Activated CD4-positive, alpha-beta T cell treated with anti-CD3 and anti-CD28 coated beads, Interleukin-2, amount 10 ng/mL, durations not matched to agents 24 days and 14 days (primary cell): ENCODE measurements around the gene EFCAB9. TPM values are rescaled to one million over a fixed set of nuclear protein-coding genes. Genes with fewer than 3 reads are reported as not detected.
A peak's percentile ranks its signal among the peaks of the same experiment; 100 is the strongest.

ENCODE experiments used
- DNase-seq: peaks from one replicate; pipeline ENCODE4 v3.0.0; 2022
- H3K27ac Mint-ChIP-seq: one replicate; pipeline ENCODE4 v1.8.0; 2022; ENCODE audit warnings: mild to moderate bottlenecking, mixed read lengths
- H3K27me3 Mint-ChIP-seq: one replicate; pipeline ENCODE4 v1.8.0; 2022; ENCODE audit warnings: mixed read lengths
- H3K36me3 Mint-ChIP-seq: one replicate; pipeline ENCODE4 v1.8.0; 2022; ENCODE audit warnings: low read depth, mild to moderate bottlenecking, mixed read lengths
- H3K4me1 Mint-ChIP-seq: one replicate; pipeline ENCODE4 v1.8.0; 2021; ENCODE audit warnings: mixed read lengths
- H3K4me3 Mint-ChIP-seq: one replicate; pipeline ENCODE4 v1.8.0; 2022; ENCODE audit warnings: mild to moderate bottlenecking, moderate library complexity, mixed read lengths
- H3K9me3 Mint-ChIP-seq: one replicate; pipeline ENCODE4 v1.8.0; 2021; ENCODE audit warnings: mixed read lengths
- intact Hi-C: fragments of 100-400 bp; cut with micrococcal nuclease; formaldehyde crosslinking; loops from one replicate; pipeline ENCODE4 v1.15.1; 2023
- total RNA-seq: library from RNA; stranded (reverse); gene quantifications from 2 replicates; pipeline ENCODE4 v1.2.3, GENCODE V29; 2022

The EFCAB9 gene
- total RNA-seq, 1 donor from 2014 or later = not detected

DNA sequence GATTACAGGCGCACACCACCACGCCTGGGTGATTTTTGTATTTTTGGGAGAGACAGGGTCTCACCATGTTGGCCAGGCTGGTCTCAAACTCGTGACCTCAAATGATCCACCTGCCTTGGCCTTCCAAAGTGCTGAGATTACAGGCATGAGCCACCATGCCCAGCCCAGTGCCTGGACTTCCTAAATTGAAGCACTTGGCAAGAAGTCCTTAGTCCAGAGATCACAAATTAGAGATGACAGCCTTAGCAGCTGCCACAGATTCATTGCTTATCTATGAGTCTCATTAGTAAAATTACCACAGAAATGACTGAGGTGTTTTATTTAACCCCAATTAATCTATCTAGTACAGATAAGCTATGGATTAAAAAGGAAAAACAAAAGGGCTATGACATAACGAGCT lies 19.2 kb downstream of the EFCAB9 start:
- Mint-ChIP-seq H3K9me3 (peaks cover 6% of the 10 kb centered on the region), H3K27me3 (no peaks in the 10 kb centered on the region)
- intact Hi-C loops = no loop called here

DNA sequence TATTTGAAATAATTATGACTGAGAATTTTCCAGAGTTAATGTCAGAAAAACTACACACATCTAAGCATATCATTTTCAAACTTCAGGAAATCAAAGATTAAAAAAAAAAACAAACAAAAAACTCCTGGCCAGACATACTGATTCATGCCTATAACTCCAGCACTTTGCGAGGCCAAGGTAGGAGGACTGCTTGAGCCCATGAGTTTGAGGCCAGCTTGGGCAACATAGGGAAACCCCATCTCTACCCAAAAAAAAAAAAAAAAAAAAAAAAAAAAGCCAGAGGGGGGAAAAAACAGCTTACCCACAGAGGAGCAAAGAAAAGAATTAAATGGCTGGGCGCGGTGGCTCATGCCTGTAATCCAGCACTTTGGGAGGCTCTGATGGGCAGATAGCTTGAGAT lies 22.4 kb downstream of the EFCAB9 start:
- no peak overlapping the region for H3K27ac Mint-ChIP-seq
- H3K36me3 Mint-ChIP-seq = peaks cover 45% of the 10 kb centered on the region
- no peak overlapping the region for H3K4me3 Mint-ChIP-seq
- intact Hi-C loops = no loop called here
- H3K27me3 Mint-ChIP-seq = no peaks in the 10 kb centered on the region
- H3K4me1 Mint-ChIP-seq = peaks cover 7% of the 10 kb centered on the region
- peaks cover 14% of the 10 kb centered on the region for H3K9me3 Mint-ChIP-seq
- no peak for DNase-seq

More for the DNA sequence above, 19.2 kb downstream of the EFCAB9 start:
- DNase-seq = no peak
- H3K27ac Mint-ChIP-seq = no peak overlapping the region
- H3K4me3 Mint-ChIP-seq = no peak overlapping the region
- H3K4me1 Mint-ChIP-seq = peaks cover 7% of the 10 kb centered on the region
- peaks cover 28% of the 10 kb centered on the region for H3K36me3 Mint-ChIP-seq

DNA sequence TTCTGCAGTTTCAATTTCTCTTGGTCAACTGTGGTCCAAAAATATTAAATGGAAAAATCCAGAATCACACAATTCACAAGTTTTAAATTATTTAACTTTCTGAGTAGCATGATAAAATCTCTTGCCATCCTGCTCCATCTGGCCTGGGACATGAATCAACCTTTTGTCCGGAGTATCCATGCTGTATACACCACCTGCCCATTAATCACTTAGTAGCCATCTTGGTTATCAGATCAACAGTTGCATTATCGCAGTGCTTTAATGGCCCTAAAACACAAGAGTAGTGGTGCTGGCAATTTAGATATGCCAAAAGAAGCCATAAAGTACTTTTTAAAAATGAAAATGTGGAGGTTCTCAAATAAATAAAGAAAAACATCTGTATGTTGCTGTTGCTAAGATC lies 25.3 kb downstream of the EFCAB9 start:
- Mint-ChIP-seq H3K4me3 (no peak overlapping the region), H3K27me3 (peaks cover 3% of the 10 kb centered on the region), H3K4me1 (peaks cover 18% of the 10 kb centered on the region), H3K36me3 (peaks cover 51% of the 10 kb centered on the region), H3K27ac (no peak overlapping the region), H3K9me3 (peaks cover 18% of the 10 kb centered on the region)
- DNase-seq = no peak
- intact Hi-C loops = no loop called here

DNA sequence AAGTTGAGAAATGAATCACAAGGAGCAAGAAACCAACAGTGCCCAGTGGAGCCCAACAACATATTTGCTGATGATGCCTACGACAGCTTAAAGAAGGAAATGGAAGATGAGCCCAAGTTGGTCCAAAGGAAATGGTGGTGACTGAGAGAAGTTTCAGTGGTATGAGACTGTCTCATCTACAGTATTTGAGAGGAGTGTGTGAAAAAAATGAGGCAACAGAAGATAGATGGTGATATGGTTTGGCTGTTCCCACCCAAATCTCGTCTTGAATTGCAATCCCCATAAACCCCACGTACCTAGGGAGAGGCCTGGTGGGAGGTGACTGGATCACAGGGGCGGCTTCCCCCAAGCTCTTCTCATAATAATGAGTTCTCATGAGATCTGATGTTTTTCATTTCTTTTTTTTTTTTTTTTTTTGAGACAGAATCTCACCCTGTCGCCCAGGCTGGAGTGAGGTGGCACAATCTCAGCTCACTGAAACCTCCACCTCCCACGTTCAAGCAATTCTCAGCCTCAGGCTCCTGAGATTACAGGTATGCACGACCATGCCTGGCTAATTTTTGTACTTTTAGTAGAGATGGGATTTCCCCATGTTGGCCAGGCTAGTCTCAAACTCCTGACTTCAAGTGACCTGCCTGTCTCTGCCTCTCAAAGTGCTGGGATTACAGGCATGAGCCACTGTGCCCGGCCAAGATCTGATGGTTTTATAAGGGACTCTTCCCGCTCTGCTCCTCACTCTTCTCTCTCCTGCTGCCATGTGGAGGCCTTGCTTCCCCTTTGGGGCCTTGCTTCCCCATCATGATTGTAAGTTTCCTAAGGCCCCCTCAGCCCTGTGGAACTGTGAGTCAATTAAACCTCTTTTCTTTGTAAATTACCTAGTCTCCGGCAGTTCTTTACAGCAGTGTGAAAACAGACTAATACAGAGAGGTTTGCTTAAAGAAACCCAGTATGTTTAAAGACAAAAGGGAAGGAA lies 30.2 kb downstream of the EFCAB9 start:
- H3K27me3 Mint-ChIP-seq = peaks cover 7% of the 10 kb centered on the region
- DNase-seq = peak; percentile 69
- intact Hi-C loops = loop anchor here (1.0 to 5.0 kb wide), 6 partner anchors 36 to 317 kb away; partner anchors contain the start of genes STK10 and UBTD2
- peaks cover 22% of the 10 kb centered on the region for H3K4me1 Mint-ChIP-seq
- H3K27ac Mint-ChIP-seq = peak overlapping the region; percentile 73
- H3K36me3 Mint-ChIP-seq = peaks cover 39% of the 10 kb centered on the region
- peaks cover 12% of the 10 kb centered on the region for H3K9me3 Mint-ChIP-seq
- H3K4me3 Mint-ChIP-seq = peak overlapping the region; percentile 17

DNA sequence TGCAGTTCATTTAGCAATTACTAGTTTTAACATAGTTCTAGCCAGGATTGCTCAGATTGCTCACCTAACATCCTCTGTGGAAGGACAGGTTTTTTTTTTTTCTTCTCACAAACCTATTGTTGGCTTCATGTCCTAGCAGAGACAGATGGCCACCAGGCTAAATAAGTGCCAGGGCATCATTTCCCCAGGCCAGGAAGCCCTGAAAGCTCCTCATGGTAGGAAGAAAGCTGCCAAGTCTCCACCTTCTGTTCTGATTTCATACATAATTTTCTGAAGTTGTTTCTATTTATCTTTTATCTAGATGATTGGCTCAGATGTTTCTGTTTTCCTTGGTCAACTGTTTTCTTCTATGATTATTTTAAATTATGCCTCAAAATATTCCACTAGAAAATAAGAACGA lies 31.0 kb downstream of the EFCAB9 start:
- H3K27me3 Mint-ChIP-seq = peaks cover 7% of the 10 kb centered on the region
- H3K27ac Mint-ChIP-seq = no peak overlapping the region
- intact Hi-C loops = loop anchor here (1.0 to 5.0 kb wide), 6 partner anchors 37 to 318 kb away; partner anchors contain the start of genes STK10 and UBTD2
- H3K36me3 Mint-ChIP-seq = peaks cover 35% of the 10 kb centered on the region
- no peak for DNase-seq
- H3K4me1 Mint-ChIP-seq = peaks cover 25% of the 10 kb centered on the region
- peaks cover 10% of the 10 kb centered on the region for H3K9me3 Mint-ChIP-seq
- H3K4me3 Mint-ChIP-seq = no peak overlapping the region

DNA sequence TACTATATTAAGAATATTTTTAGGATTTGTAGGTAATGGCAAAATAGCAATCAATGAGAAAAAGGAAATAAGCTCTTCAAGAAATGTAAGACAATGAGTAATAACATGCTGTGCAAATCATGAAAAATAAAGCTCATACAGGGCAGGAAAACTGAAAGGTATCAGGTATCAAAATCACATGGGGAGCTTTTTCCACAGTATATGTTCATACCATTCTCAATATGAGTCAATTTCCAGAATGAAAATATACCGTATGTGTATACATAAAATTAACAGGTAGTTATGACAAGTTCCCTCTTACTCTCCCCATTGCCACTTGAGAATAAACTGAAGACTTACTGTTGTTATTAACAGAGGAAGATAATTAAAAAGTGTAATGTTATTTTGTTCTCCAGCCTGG lies 35.9 kb downstream of the EFCAB9 start:
- DNase-seq = no peak
- Mint-ChIP-seq H3K27ac (peak overlapping the region; percentile 52), H3K36me3 (peaks cover 34% of the 10 kb centered on the region), H3K4me3 (no peak overlapping the region), H3K9me3 (no peaks in the 10 kb centered on the region), H3K4me1 (peaks cover 18% of the 10 kb centered on the region), H3K27me3 (peaks cover 4% of the 10 kb centered on the region)
- intact Hi-C loops = loop anchor here (10.0 kb wide), 1 partner anchor 265 kb away; no protein-coding TSS in a partner anchor

DNA sequence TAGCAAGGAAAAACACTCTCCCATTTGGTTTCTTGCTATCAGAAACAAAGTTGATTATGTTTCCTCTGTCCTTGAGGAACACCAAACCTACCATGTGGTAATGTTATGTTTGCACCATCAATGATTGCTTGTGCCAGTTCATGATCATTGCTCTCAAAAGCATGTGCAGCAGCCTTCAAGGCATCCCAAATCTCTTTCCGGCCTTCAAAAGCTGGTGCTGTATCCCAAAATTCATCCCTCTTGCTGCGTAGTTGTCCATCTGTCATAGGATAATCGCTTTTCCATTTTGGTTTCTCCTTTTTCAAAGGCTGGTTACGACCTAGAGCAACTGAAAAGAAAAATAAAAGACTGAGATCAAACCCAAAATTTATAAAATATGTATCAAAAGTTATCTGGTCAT lies 40.1 kb downstream of the EFCAB9 start:
- Mint-ChIP-seq H3K4me3 (no peak overlapping the region), H3K9me3 (no peaks in the 10 kb centered on the region), H3K4me1 (peaks cover 41% of the 10 kb centered on the region), H3K27me3 (no peaks in the 10 kb centered on the region), H3K36me3 (peaks cover 25% of the 10 kb centered on the region), H3K27ac (no peak overlapping the region)
- no peak for DNase-seq
- intact Hi-C loops = loop anchor here (10.0 kb wide), 1 partner anchor 269 kb away; no protein-coding TSS in a partner anchor

DNA sequence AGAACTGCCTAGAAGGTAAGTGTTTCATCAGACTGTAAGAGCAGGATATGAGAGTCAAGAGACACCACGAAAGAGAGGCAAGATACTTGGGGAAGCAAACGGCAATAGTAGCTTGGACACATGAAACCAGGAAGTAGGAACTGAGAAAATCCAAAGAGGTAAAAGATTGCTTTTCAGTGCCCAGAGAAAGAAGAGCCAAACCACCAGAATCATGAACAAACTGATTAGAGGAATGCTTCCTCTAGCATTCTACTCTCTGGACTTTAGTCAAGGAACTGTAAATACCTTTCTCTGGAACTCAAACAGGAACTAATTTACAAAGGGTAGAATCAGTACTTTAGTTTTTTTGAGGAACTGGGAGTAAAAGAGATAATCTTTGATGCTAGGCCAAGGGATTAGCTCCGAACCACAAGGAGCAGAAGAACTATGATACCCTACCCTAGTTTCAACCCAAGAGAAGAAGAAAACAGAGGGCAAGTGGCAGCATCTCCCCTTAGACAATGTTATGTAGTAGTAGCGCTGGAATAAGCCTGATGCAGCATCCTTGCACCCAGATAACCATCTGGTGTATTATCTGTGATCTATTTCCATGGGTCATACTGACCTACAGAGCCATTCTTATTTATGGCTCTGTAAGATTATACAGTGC lies 41.3 kb downstream of the EFCAB9 start:
- Mint-ChIP-seq H3K4me1 (peaks cover 41% of the 10 kb centered on the region), H3K27ac (no peak overlapping the region)
- intact Hi-C loops = loop anchor here (10.0 kb wide), 1 partner anchor 270 kb away; no protein-coding TSS in a partner anchor

DNA sequence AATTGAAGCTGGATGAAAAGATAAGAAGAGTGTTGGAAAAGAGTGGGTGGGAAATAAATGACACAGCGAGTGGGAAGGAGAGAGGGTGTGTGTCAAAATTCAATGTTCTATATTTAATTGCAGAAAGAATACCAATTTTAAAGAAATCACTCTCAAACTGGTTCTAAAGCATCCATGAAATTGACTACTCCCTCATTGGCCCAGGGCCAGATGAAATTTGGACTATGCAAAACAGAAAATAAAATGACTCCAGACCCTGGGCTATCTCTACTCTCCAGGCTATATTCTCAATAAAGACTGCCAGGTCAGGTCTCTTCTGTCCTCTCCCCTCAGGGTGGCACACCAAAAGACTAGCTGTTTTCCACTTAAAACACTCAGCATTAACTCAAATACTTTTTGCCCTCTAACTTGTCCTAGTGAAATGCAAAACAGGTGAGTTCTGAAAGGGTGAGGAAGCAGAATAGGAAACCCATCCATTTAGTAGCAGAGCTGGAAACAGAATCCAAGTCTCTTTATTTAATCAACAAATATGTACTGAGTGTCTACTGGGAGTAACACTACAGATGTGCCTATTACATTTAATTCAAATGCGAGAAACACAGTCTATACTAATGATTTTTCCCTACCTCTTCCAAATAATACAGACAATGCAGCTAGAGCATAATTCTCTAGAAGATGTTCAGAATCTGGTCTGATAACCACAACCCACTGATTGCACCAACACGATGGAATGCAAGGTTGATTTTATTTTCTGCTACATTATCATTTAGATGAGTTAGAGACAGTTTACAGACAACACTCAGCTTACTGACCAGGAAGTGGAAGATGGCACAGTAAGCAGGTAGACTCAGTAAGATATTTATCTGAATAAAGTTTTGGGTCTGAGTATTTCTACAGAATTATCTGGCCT lies 42.1 kb downstream of the EFCAB9 start:
- no peak for DNase-seq
- no peak overlapping the region for H3K27ac Mint-ChIP-seq
- intact Hi-C loops = loop anchor here (10.0 kb wide), 1 partner anchor 271 kb away; no protein-coding TSS in a partner anchor
- H3K4me1 Mint-ChIP-seq = peaks cover 40% of the 10 kb centered on the region
- H3K4me3 Mint-ChIP-seq = no peak overlapping the region
- no peaks in the 10 kb centered on the region for H3K9me3 Mint-ChIP-seq
- H3K36me3 Mint-ChIP-seq = peaks cover 19% of the 10 kb centered on the region
- H3K27me3 Mint-ChIP-seq = no peaks in the 10 kb centered on the region

More for the DNA sequence above, 41.3 kb downstream of the EFCAB9 start:
- Mint-ChIP-seq H3K9me3 (no peaks in the 10 kb centered on the region), H3K36me3 (peaks cover 22% of the 10 kb centered on the region), H3K4me3 (no peak overlapping the region), H3K27me3 (no peaks in the 10 kb centered on the region)
- DNase-seq = no peak

DNA sequence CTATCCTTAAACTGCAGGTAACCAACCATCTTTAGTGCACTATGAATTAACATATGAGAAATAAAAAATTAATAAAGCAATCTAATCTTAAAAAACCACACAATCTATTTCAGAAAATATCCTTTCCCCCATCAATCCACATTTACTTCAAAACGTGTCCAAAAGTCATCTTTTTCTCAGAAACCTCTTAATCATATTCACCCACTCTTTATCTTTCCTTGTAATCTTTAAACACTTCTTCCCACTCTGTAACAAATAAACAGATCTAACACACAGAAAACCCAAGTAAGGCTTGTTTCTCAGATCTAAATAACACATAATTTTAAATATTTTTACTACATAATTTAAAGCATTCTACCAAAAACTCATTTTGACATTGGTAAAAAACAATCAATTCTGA lies 44.4 kb downstream of the EFCAB9 start:
- Mint-ChIP-seq H3K27me3 (no peaks in the 10 kb centered on the region), H3K4me1 (peaks cover 43% of the 10 kb centered on the region), H3K4me3 (peak overlapping the region; percentile 12), H3K27ac (peak overlapping the region; percentile 50), H3K9me3 (peaks cover 9% of the 10 kb centered on the region), H3K36me3 (peaks cover 9% of the 10 kb centered on the region)
- intact Hi-C loops = loop anchor here (2.0 to 10.0 kb wide), 2 partner anchors 36 to 274 kb away; no protein-coding TSS in a partner anchor
- DNase-seq = no peak

DNA sequence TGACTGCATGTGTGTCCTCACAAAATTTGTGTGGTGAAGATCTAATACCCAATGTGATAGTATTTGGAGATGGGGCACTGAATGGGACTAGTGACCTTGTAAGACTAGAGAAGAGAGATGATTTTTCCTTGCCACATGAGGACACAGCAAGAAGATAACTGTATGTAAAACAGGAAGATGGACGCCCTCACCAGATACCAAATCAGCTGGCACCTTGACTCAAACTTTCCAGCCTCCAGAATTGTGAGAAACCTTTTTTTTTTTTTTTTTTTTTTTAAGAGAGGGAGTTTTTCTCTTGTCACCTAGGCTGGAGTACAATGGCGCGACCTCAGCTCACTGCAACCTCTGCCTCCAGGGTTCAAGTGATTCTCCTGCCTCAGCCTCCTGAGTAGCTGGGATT lies 49.3 kb downstream of the EFCAB9 start:
- intact Hi-C loops = no loop called here
- peaks cover 12% of the 10 kb centered on the region for H3K4me1 Mint-ChIP-seq
- H3K27me3 Mint-ChIP-seq = no peaks in the 10 kb centered on the region
- no peak overlapping the region for H3K4me3 Mint-ChIP-seq
- peaks cover 10% of the 10 kb centered on the region for H3K36me3 Mint-ChIP-seq
- H3K27ac Mint-ChIP-seq = no peak overlapping the region
- peaks cover 9% of the 10 kb centered on the region for H3K9me3 Mint-ChIP-seq
- no peak for DNase-seq

DNA sequence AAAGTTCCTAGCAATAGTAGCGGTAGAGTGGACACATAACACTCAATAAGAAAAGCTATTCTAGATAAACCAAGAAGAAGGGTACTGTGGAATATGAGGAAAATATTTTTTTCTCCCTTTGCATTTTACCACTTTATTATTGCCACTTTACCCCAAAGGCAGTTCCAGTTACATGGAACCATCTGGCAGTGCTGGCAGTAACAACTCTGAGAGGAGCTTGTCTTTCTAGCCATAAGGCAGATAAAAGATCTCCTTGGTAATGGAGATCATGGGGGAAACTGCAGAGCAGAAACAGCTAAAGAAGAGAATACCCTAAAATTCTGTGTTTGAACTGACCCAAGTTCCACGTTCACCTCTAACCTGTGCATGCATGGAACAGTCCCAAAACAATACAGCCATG lies 51.1 kb downstream of the EFCAB9 start:
- intact Hi-C loops = no loop called here
- Mint-ChIP-seq H3K4me3 (no peak overlapping the region), H3K27ac (no peak overlapping the region), H3K9me3 (peaks cover 13% of the 10 kb centered on the region), H3K27me3 (no peaks in the 10 kb centered on the region), H3K4me1 (peaks cover 2% of the 10 kb centered on the region), H3K36me3 (peaks cover 10% of the 10 kb centered on the region)
- DNase-seq = no peak

DNA sequence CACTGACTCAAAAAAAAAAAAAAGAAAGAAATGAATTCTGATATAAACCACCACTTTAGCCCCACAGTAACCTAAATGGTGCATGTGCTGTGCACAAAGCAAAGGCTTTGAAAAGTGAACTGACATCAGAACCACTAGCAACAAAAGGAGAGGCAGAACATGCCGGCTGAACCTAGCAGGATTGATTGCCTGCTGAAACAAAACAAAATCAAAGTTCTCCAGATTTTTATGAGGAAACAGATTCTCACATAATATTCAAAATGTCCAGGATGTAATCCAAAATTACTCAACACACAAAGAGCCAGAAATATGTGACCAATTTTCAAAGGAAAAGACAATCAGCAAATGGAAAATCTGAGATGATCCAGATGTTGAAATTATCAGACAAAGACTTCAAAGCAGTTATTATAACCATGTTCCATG lies 51.7 kb downstream of the EFCAB9 start:
- H3K36me3 Mint-ChIP-seq = peaks cover 10% of the 10 kb centered on the region
- peaks cover 2% of the 10 kb centered on the region for H3K4me1 Mint-ChIP-seq
- H3K27me3 Mint-ChIP-seq = no peaks in the 10 kb centered on the region
- H3K4me3 Mint-ChIP-seq = no peak overlapping the region
- H3K27ac Mint-ChIP-seq = no peak overlapping the region
- no peak for DNase-seq
- peaks cover 13% of the 10 kb centered on the region for H3K9me3 Mint-ChIP-seq
- intact Hi-C loops = no loop called here
